GM10847 (cell line): ENCODE results near the gene ONECUT2.

ENCODE experiments used
- POLR2A ChIP-seq: IDR thresholded peaks from 2 replicates; pipeline ENCODE4 v1.6.1; 2011; ENCODE audit not compliant: insufficient read length; ENCODE audit errors: extremely low read depth

Gene ONECUT2

GRCh38 chr18:57429167-57430078 is 5.8 kb upstream of the ONECUT2 start:
- TF ChIP-seq POLR2A, result no peak

DNA sequence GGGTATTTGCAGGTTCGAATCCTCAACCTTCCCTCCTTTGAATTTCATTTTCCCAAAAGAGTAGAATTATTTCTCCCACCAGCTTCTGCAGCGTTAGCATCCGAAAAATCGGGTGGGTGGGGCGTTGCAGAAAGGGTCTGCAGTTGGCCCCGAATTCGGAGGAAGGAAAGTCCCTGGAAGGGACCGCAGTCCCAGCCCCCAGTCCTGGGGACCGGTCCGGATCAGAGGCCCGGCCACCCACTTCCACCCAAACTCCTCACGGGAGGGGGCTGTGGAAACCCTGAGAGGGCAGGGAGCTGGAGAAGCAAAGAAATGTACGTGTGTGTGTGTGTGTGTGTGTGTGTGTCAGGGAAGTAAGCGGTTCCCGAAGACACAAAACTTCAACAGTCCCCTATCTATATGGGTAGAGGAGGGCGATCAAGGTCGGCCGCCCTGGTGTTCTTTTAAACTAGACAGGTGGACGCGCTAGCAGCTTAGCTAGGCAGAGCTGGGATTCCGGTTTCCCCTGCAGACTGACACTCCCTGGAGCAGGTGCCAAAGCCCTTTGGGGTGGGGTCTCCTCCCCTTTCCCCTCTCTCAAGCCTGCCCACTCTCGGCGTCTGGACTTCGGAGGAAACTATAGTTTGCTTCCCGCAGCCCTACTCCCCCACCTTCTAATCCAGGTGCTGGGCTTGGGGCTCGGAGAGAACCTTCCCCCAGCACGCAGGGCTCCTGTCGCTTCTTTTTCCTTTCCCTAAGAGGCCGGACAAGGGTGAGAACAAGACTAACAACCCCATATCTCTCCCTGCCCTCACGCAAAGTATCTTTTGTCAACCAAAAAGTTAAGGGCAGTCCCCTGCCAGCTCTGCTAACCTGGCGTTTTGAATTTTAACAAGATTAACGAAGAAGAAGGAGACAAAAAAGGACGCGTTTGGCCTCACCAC is 4.8 kb upstream of the ONECUT2 start:
- TF ChIP-seq POLR2A, result no peak

- no peak for TF ChIP-seq POLR2A
Observed at GRCh38 chr18:57431002-57431382, 4.2 kb upstream of the ONECUT2 start.

DNA sequence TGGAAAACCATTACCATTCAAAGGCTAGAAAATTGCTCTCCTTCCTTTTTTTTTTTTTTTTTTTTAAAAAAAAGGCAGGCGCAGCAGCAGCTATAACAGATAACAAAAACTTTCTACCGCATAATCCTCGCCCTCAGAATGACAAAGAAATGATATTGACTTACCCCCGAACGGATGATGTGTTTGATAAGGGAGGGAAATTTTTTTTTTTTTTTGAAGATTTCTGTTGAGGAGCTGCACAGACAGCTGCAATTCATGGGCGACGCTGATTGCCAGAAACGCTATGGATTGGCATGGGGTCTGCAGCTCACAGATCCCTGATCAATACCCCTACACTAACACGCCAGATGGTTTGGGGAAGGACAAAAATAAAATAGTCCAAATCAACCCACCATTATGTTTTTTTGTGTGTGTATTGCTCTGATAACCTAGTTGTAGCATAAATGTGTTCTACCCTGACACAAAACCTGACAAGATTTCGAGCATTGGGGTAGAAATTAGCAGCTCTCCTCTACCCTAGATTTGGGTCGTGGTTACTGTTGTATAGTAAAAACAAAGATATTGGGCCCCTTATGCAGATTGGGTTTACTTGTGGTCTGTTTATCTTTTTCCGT is 3.6 kb upstream of the ONECUT2 start:
- no peak for TF ChIP-seq POLR2A

- TF ChIP-seq POLR2A, result no peak
Observed at GRCh38 chr18:57432140-57432539, 3.0 kb upstream of the ONECUT2 start.

GRCh38 chr18:57432751-57433400 is 2.3 kb upstream of the ONECUT2 start:
- no peak for TF ChIP-seq POLR2A

- TF ChIP-seq POLR2A, result no peak
Observed at GRCh38 chr18:57433482-57433881, 1.7 kb upstream of the ONECUT2 start.

- no peak for TF ChIP-seq POLR2A
Observed at GRCh38 chr18:57433934-57434535, 1.1 kb upstream of the ONECUT2 start.

- TF ChIP-seq POLR2A, result no peak
Observed at GRCh38 chr18:57435846-57436190, 644 bp downstream of the ONECUT2 start.

GRCh38 chr18:57436191-57436964 is 1.2 kb downstream of the ONECUT2 start:
- TF ChIP-seq POLR2A, result no peak

GRCh38 chr18:57436965-57437333 is 1.8 kb downstream of the ONECUT2 start:
- TF ChIP-seq POLR2A, result no peak

- TF ChIP-seq POLR2A, result no peak
Observed at GRCh38 chr18:57437402-57437765, 2.2 kb downstream of the ONECUT2 start.

DNA sequence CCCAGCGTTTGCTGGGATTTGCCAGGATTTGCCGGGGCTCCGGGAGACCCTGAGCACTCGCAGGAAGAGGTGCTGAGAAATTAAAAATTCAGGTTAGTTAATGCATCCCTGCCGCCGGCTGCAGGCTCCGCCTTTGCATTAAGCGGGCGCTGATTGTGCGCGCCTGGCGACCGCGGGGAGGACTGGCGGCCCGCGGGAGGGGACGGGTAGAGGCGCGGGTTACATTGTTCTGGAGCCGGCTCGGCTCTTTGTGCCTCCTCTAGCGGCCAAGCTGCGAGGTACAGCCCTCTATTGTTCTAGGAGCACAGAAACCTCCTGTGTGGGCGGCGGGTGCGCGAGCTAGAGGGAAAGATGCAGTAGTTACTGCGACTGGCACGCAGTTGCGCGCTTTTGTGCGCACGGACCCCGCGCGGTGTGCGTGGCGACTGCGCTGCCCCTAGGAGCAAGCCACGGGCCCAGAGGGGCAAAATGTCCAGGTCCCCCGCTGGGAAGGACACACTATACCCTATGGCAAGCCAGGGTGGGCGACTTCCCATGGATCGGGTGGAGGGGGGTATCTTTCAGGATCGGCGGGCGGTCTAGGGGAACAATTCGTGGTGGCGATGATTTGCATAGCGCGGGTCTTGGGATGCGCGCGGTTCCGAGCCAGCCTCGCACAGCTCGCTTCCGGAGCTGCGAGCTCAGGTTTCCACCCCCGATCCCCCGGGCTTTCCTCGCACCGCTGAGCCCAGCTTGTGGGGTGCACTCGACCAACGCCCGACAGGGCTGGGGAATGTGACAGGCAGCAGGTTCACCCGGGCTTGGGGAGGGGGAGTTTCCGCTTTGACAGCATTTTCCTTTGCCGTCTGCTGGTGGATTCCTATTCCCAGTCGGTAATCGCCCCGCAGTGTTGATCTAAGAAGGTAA is 2.8 kb downstream of the ONECUT2 start:
- TF ChIP-seq POLR2A, result no peak
